Endodermal cell (in vitro differentiated cells): ENCODE data around the gene AUTS2. TPM values are rescaled to one million over a fixed set of nuclear protein-coding genes. Genes with fewer than 3 reads are reported as not detected.

Source experiments
- DNase-seq: peaks from one replicate; pipeline ENCODE4 v3.0.0-alpha.2; 2017
- H3K27ac ChIP-seq: 2 replicates; pipeline ENCODE4 v1.5.1; 2013; ENCODE audit warnings: mild to moderate bottlenecking, low read depth, low read length, moderate library complexity
- H3K27me3 ChIP-seq: 2 replicates; pipeline ENCODE4 v1.6.1; 2013; ENCODE audit warnings: mild to moderate bottlenecking, low read length, moderate library complexity; ENCODE audit not compliant: insufficient read depth, control insufficient read depth, poor library complexity, severe bottlenecking
- H3K36me3 ChIP-seq: 2 replicates; pipeline ENCODE4 v1.7.0; 2013; ENCODE audit warnings: mild to moderate bottlenecking, low read length, moderate library complexity; ENCODE audit not compliant: control insufficient read depth, insufficient read depth
- H3K4me1 ChIP-seq: one replicate; pipeline ENCODE4 v1.7.0; 2013; ENCODE audit warnings: low read length; ENCODE audit not compliant: control insufficient read depth, insufficient read depth
- H3K4me3 ChIP-seq: 2 replicates; pipeline ENCODE4 v1.5.1; 2013; ENCODE audit warnings: mild to moderate bottlenecking, low read length, moderate library complexity
- H3K9ac ChIP-seq: 2 replicates; pipeline ENCODE4 v1.6.1; 2013; ENCODE audit warnings: mild to moderate bottlenecking, low read length, moderate library complexity; ENCODE audit not compliant: poor library complexity, severe bottlenecking; ENCODE audit errors: extremely low read depth
- H3K9me3 ChIP-seq: 2 replicates; pipeline ENCODE4 v1.6.1; 2013; ENCODE audit warnings: mild to moderate bottlenecking, low read length, moderate library complexity; ENCODE audit not compliant: control insufficient read depth
- H3K27ac Mint-ChIP-seq: 2 replicates; pipeline ENCODE4 v1.8.0; 2020; ENCODE audit warnings: mixed read lengths
- H3K27me3 Mint-ChIP-seq: 2 replicates; pipeline ENCODE4 v1.8.0; 2021; ENCODE audit warnings: mild to moderate bottlenecking, mixed read lengths; ENCODE audit not compliant: insufficient read depth
- H3K36me3 Mint-ChIP-seq: 2 replicates; pipeline ENCODE4 v1.8.0; 2020; ENCODE audit warnings: low read depth, mixed read lengths
- H3K4me1 Mint-ChIP-seq: 2 replicates; pipeline ENCODE4 v1.8.0; 2020; ENCODE audit warnings: mixed read lengths
- H3K4me3 Mint-ChIP-seq: 2 replicates; pipeline ENCODE4 v1.8.0; 2020; ENCODE audit warnings: mild to moderate bottlenecking, moderate library complexity, mixed read lengths
- H3K9me3 Mint-ChIP-seq: 2 replicates; pipeline ENCODE4 v1.8.0; 2020; ENCODE audit warnings: mild to moderate bottlenecking, mixed read lengths
- WGBS, 2 experiments: methylation state at CpG; one replicate each; pipeline versions ENCODE4 v1.1.5 to v1.1.7; 2013; ENCODE audit warnings: missing lambda C conversion rate in 2 of 2, mixed read lengths in 1 of 2; ENCODE audit not compliant: insufficient coverage in 1 of 2, insufficient read length in 1 of 2; 5-methylcytosine and 5-hydroxymethylcytosine counted together
- total RNA-seq, 2 donors: library from RNA; stranded (reverse); fragmentation: NEBNext Ultra II Directional in 1 of 2; extraction: Animal tissue kit (Norgen Biotek cat#: 25700) in 1 of 2; gene quantifications; 2 replicates in 1 of 2; 3 replicates in 1 of 2; pipeline ENCODE4 v1.2.1, GENCODE V29; 2021
- TF ChIP-seq, protein P1 (sequence below): fragments of 200-600 bp; sonication (generic); conservative IDR thresholded peaks from 2 replicates; pipeline ENCODE4 v1.5.0; 2021; ENCODE audit warnings: antibody characterized with exemption, mild to moderate bottlenecking

AUTS2 gene
- total RNA-seq, 2 donors from 2014 or later = 76.8 to 106 TPM

DNA sequence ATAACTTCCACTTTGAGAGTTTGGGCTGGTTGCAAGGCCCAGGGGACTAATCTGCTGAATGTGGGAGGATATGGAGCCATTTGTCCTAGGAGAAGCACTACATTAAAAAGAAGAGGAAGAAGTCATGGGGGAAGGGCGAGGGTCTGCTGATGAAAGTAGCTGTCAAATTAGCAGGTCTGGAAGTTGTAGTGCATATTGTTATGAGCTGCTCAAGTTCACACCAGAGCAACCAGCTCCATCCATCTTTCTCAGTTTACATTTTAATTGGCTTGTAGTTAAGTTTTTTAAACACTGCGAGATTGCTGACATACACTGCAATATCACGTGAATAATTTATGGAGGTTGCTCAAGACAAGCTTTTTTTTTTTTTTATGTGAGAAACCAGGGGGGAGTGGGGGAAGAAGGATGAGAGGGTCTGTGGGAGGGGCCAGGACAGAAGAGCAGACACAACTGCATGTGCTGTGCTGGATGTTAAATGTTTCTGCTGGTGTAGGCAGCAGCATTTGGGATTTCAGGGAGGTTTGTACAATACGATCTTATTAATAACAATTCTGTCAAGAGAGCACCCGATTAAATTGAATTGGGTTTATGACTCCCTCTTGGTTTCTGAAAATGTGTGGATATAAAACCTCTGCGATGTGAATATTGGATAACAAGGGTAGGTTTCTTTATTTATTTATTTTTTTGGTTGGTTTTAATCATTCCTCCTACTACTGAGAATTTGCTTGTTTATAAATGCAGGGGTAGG lies 774.7 kb downstream of the AUTS2 start:
- Histone ChIP-seq H3K36me3 (no peaks in the 10 kb centered on the region), H3K27me3 (no peaks in the 10 kb centered on the region), H3K9ac (no peak overlapping the region), H3K9me3 (no peaks in the 10 kb centered on the region), H3K4me3 (no peak overlapping the region), H3K4me1 (peaks cover 2% of the 10 kb centered on the region), H3K27ac (no peak overlapping the region)
- Mint-ChIP-seq H3K36me3 (no peaks in the 10 kb centered on the region), H3K27me3 (no peaks in the 10 kb centered on the region), H3K27ac (no peak overlapping the region), H3K9me3 (no peaks in the 10 kb centered on the region), H3K4me3 (no peak overlapping the region), H3K4me1 (peaks cover 11% of the 10 kb centered on the region)
- TF ChIP-seq, protein P1, sequence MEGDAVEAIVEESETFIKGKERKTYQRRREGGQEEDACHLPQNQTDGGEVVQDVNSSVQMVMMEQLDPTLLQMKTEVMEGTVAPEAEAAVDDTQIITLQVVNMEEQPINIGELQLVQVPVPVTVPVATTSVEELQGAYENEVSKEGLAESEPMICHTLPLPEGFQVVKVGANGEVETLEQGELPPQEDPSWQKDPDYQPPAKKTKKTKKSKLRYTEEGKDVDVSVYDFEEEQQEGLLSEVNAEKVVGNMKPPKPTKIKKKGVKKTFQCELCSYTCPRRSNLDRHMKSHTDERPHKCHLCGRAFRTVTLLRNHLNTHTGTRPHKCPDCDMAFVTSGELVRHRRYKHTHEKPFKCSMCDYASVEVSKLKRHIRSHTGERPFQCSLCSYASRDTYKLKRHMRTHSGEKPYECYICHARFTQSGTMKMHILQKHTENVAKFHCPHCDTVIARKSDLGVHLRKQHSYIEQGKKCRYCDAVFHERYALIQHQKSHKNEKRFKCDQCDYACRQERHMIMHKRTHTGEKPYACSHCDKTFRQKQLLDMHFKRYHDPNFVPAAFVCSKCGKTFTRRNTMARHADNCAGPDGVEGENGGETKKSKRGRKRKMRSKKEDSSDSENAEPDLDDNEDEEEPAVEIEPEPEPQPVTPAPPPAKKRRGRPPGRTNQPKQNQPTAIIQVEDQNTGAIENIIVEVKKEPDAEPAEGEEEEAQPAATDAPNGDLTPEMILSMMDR = no peak
- DNase-seq = no peak
- 75 to 96% methylated on average over 4 to 6 of the region's 6 CpGs for WGBS, 2 experiments

DNA sequence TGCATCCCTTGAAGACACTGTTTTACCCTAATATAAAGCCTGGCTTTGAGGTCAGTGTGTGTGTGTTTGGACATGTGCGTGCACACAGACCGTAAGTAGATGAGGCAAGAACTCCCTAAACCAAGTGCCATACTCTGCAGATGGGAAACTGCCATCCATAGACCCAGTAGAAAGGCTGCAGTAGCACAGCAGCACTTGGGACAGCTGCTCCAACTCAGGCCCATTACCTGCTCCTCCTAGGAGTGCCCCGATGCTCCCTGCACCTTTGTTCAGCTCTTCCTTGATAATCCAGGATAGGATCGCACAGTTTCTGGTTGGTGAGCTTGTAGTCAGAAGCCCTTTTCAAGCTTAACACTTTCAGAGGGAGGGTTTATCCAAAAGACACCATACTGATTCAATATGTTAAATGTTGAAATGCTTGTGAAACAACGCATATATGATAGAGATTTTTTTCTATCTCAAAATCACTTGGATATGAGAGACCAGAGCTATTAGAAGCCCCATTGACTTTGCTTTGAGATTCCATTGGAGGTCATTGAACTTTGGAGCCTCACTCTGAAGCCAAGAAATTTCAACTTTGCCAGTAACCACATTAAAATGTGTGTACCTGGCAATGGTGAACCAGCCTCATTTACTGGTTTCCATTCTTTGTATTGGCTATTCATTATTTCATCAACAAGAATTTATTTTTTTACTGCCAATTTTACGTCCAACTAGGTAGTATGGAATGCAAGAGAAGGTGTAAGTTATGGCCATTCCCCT lies 776.7 kb downstream of the AUTS2 start:
- Histone ChIP-seq H3K36me3 (no peaks in the 10 kb centered on the region), H3K4me3 (no peak overlapping the region), H3K27me3 (no peaks in the 10 kb centered on the region), H3K9ac (no peak overlapping the region), H3K4me1 (peaks cover 2% of the 10 kb centered on the region), H3K9me3 (no peaks in the 10 kb centered on the region), H3K27ac (no peak overlapping the region)
- Mint-ChIP-seq H3K9me3 (no peaks in the 10 kb centered on the region), H3K27me3 (no peaks in the 10 kb centered on the region), H3K36me3 (no peaks in the 10 kb centered on the region), H3K4me1 (peaks cover 11% of the 10 kb centered on the region), H3K4me3 (no peak overlapping the region), H3K27ac (no peak overlapping the region)
- no peak for DNase-seq
- 95 to 100% methylated on average over 1 to 6 of the region's 6 CpGs for WGBS, 2 experiments
- TF ChIP-seq, protein P1 = no peak

DNA sequence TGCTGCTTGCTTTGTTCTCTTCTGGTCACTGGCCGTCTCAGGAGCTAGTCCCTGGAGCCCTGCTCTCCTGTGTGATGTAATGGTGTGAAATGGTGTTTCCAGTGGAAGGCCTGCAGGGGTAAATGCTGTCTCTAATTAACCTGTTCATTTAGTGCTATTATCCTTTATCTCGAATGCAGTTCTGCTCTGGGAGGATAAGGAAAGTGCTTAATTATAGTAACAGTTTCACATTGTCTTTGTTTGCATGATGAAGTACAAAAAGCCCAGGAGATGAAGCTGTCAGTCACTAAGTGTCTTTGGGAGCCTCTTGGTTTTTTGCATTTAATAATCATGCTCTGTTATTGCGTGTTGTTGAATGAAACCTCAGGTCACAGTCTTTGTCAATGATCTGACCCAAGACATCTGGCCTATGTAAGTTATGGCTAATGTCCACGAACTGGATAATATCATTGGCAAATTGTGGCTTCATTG lies 778.3 kb downstream of the AUTS2 start:
- H3K27me3 ChIP-seq = no peaks in the 10 kb centered on the region
- H3K27ac Mint-ChIP-seq = peak overlapping the region; percentile 39
- peaks cover 2% of the 10 kb centered on the region for H3K4me1 ChIP-seq
- no peaks in the 10 kb centered on the region for H3K9me3 ChIP-seq
- H3K36me3 ChIP-seq = no peaks in the 10 kb centered on the region
- no peaks in the 10 kb centered on the region for H3K27me3 Mint-ChIP-seq
- WGBS, 2 experiments = 81 to 91% methylated on average over 4 of the region's 4 CpGs
- no peak overlapping the region for H3K27ac ChIP-seq
- no peak overlapping the region for H3K9ac ChIP-seq
- peaks cover 11% of the 10 kb centered on the region for H3K4me1 Mint-ChIP-seq
- no peak overlapping the region for H3K4me3 ChIP-seq
- TF ChIP-seq, protein P1 = no peak
- H3K36me3 Mint-ChIP-seq = no peaks in the 10 kb centered on the region
- H3K9me3 Mint-ChIP-seq = no peaks in the 10 kb centered on the region
- no peak overlapping the region for H3K4me3 Mint-ChIP-seq
- no peak for DNase-seq
